Measurements from ENCODE around the gene CCDC50. TPM values are rescaled to one million over a fixed set of nuclear protein-coding genes. Genes with fewer than 3 reads are reported as not detected.
A peak's percentile ranks its signal among the peaks of the same experiment; 100 is the strongest.

CCDC50 gene
- total RNA-seq, 1 experiment from 2014 or later, result 77.2 TPM

DNA sequence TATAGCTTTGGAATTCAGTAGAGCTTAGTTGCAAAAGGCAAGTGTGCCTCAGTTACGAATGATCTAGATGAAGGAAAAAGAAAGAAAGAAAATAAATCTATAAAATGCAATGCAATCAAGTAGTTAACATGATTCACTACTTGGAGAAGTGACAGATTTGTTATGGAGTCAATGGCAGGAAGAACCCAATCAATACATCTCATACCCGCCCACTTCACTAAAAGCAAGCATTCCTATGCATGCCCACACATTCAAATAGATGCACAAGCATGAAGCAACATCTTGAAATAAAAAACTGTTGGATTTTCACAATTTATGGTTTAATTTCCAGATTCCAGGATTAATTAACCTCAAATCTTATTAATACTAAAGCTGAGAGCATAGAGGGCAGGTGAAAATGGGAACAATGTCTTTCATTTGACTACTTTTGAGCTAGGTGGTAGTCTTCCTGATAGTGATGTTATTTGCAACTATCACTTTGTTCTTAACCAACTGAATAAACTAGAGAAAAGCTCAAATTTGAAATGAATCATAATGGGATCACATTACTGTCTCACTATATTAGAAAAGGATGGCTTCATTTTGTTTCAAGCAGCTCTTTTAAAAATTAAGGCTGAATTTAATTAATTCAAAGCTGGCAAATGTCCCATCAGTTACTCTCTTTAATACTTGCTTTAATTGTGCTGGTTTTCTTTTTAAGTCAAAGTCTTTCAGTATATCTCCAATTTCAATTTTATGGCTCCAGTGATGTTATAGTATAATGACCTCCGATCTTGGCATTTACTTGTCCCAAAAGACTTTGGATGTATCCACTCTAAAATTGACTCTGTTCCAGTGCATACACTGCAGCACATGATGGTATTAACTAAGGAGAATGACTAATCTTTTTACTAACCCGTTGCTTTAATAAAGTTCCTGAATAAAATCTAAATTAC, 46.7 kb upstream of the CCDC50 start:
- intact Hi-C loops (cut with micrococcal nuclease; ENCODE audit: unreplicated experiment), result no loop called here
- Histone ChIP-seq H3K9me3 (ENCODE audit: low read depth, low read length, poor library complexity, severe bottlenecking) (no peaks in the 10 kb centered on the region), H3K4me3 (ENCODE audit: low read depth, low read length, poor library complexity, severe bottlenecking) (no peak overlapping the region), H3K4me1 (ENCODE audit: insufficient read depth, low read length, poor library complexity, severe bottlenecking) (peaks cover 33% of the 10 kb centered on the region), H3K36me3 (ENCODE audit: insufficient read depth, low read length, poor library complexity, severe bottlenecking) (no peaks in the 10 kb centered on the region), H3K27me3 (replicated peaks; ENCODE audit: insufficient read depth, low read depth, low read length, poor library complexity) (no peaks in the 10 kb centered on the region), H3K27ac (ENCODE audit: low read depth, low read length, poor library complexity, severe bottlenecking) (peak overlapping the region; percentile 2)
- no peak for TF ChIP-seq EZH2 (IDR thresholded peaks at IDR 0.05; ENCODE audit: borderline replicate concordance, low read depth, low read length, poor library complexity, severe bottlenecking)
- TF ChIP-seq, protein P1, sequence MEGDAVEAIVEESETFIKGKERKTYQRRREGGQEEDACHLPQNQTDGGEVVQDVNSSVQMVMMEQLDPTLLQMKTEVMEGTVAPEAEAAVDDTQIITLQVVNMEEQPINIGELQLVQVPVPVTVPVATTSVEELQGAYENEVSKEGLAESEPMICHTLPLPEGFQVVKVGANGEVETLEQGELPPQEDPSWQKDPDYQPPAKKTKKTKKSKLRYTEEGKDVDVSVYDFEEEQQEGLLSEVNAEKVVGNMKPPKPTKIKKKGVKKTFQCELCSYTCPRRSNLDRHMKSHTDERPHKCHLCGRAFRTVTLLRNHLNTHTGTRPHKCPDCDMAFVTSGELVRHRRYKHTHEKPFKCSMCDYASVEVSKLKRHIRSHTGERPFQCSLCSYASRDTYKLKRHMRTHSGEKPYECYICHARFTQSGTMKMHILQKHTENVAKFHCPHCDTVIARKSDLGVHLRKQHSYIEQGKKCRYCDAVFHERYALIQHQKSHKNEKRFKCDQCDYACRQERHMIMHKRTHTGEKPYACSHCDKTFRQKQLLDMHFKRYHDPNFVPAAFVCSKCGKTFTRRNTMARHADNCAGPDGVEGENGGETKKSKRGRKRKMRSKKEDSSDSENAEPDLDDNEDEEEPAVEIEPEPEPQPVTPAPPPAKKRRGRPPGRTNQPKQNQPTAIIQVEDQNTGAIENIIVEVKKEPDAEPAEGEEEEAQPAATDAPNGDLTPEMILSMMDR (conservative IDR thresholded peaks at IDR 0.05; ENCODE audit: low read depth, low read length), result no peak
- no TSS peak for BruUV-seq (replicated peaks)
- ChIA-PET POLR2A (ENCODE audit: low non-redundant PET) (no interaction called here), CTCF (no interaction called here)
- peak; percentile 59 for DNase-seq (ENCODE audit: low spot score)

DNA sequence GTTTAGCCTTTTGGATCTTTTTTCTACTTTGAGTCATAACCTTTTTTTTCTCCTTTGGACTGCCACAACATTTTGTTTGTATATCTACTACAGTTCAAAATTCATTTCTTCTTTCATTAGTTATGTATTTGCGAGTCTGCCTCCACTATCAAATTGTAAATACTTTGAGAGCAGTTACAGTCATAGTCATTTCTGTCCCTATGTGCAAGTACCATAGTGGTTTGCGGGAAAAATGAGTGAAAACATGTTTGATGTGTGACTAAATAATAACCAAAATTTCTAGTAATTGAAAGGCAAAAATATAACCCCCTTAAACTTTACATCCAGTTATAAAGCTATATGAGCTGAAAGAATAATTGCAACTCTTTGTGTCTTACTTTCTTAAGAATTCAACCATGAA, 45.8 kb upstream of the CCDC50 start:
- ChIA-PET CTCF (no interaction called here), POLR2A (ENCODE audit: low non-redundant PET) (no interaction called here)
- Histone ChIP-seq H3K27ac (ENCODE audit: low read depth, low read length, poor library complexity, severe bottlenecking) (no peak overlapping the region), H3K27me3 (replicated peaks; ENCODE audit: insufficient read depth, low read depth, low read length, poor library complexity) (no peaks in the 10 kb centered on the region), H3K4me3 (ENCODE audit: low read depth, low read length, poor library complexity, severe bottlenecking) (no peak overlapping the region), H3K9me3 (ENCODE audit: low read depth, low read length, poor library complexity, severe bottlenecking) (no peaks in the 10 kb centered on the region), H3K36me3 (ENCODE audit: insufficient read depth, low read length, poor library complexity, severe bottlenecking) (no peaks in the 10 kb centered on the region), H3K4me1 (ENCODE audit: insufficient read depth, low read length, poor library complexity, severe bottlenecking) (peaks cover 33% of the 10 kb centered on the region)
- DNase-seq (ENCODE audit: low spot score), result no peak
- BruUV-seq (replicated peaks), result no TSS peak
- TF ChIP-seq EZH2 (IDR thresholded peaks at IDR 0.05; ENCODE audit: borderline replicate concordance, low read depth, low read length, poor library complexity, severe bottlenecking), result no peak
- TF ChIP-seq, protein P1 (conservative IDR thresholded peaks at IDR 0.05; ENCODE audit: low read depth, low read length), result no peak
- intact Hi-C loops (cut with micrococcal nuclease; ENCODE audit: unreplicated experiment), result no loop called here

DNA sequence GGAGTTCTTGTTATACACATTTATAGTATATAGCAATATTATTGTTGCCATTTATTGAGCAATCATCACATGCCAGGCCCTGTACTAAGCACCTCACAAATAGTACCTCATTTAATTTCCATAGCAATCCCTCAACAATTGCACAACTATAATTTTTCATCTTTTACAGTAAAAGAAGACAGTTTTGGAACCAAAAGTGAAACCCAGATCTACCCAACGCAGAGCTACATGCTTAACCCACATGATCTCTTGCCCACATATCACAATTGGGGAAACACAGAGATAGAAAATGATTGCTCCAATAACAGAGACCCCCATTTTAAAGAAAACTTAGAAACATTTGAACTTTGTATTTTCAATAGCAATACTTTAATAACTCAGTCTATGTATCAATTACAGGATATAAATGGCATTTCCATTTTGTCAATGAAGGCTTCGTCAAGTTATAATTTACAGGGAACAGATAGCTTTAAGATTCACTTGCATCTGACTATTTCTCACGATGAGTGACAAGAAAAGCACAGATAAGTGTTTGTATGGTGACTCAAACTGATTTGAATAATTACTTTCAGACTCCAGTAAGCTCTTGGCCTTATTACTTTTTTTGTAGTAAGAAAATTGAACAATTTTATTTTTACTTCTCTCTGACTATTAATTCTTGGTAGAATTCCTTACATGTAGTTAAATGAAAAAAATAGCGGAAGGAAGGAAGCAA, 38.7 kb upstream of the CCDC50 start:
- BruUV-seq (replicated peaks), result no TSS peak

More for the DNA sequence above, 38.7 kb upstream of the CCDC50 start:
- H3K27me3 ChIP-seq (replicated peaks; ENCODE audit: insufficient read depth, low read depth, low read length, poor library complexity), result no peaks in the 10 kb centered on the region
- no peak for TF ChIP-seq EZH2 (IDR thresholded peaks at IDR 0.05; ENCODE audit: borderline replicate concordance, low read depth, low read length, poor library complexity, severe bottlenecking)
- TF ChIP-seq, protein P1 (conservative IDR thresholded peaks at IDR 0.05; ENCODE audit: low read depth, low read length), result no peak
- peak overlapping the region; percentile 76 for H3K27ac ChIP-seq (ENCODE audit: low read depth, low read length, poor library complexity, severe bottlenecking)
- H3K9me3 ChIP-seq (ENCODE audit: low read depth, low read length, poor library complexity, severe bottlenecking), result no peaks in the 10 kb centered on the region
- no peaks in the 10 kb centered on the region for H3K36me3 ChIP-seq (ENCODE audit: insufficient read depth, low read length, poor library complexity, severe bottlenecking)
- ChIA-PET CTCF (no interaction called here), POLR2A (ENCODE audit: low non-redundant PET) (no interaction called here)
- peak overlapping the region; percentile 28 for H3K4me3 ChIP-seq (ENCODE audit: low read depth, low read length, poor library complexity, severe bottlenecking)
- peaks cover 4% of the 10 kb centered on the region for H3K4me1 ChIP-seq (ENCODE audit: insufficient read depth, low read length, poor library complexity, severe bottlenecking)
- intact Hi-C loops (cut with micrococcal nuclease; ENCODE audit: unreplicated experiment), result no loop called here
- peak; percentile 60 for DNase-seq (ENCODE audit: low spot score)
